ENCODE measurements around the gene MVB12B. TPM values are rescaled to one million over a fixed set of nuclear protein-coding genes. Genes with fewer than 3 reads are reported as not detected.

MVB12B gene
- total RNA-seq, 1 experiment from 2014 or later = 6.2 TPM

GRCh38 chr9:126401581-126401980 lies 75.0 kb downstream of the MVB12B start:
- DNase-seq (ENCODE audit: low read depth) = no peak

GRCh38 chr9:126403397-126403796 lies 76.8 kb downstream of the MVB12B start:
- no peak for DNase-seq (ENCODE audit: low read depth)

- DNase-seq (ENCODE audit: low read depth) = no peak
Measured at GRCh38 chr9:126404459-126404858, 77.8 kb downstream of the MVB12B start.

GRCh38 chr9:126406075-126406667 lies 79.5 kb downstream of the MVB12B start:
- DNase-seq (ENCODE audit: low read depth) = no peak

GRCh38 chr9:126407114-126407870 lies 80.7 kb downstream of the MVB12B start:
- DNase-seq (ENCODE audit: low read depth) = no peak

GRCh38 chr9:126408004-126408403 lies 81.4 kb downstream of the MVB12B start:
- no peak for DNase-seq (ENCODE audit: low read depth)

- no peak for DNase-seq (ENCODE audit: low read depth)
Measured at GRCh38 chr9:126410229-126410628, 83.6 kb downstream of the MVB12B start.

- no peak for DNase-seq (ENCODE audit: low read depth)
Measured at GRCh38 chr9:126411225-126411947, 84.8 kb downstream of the MVB12B start.

- DNase-seq (ENCODE audit: low read depth) = no peak
Measured at GRCh38 chr9:126411948-126412284, 85.3 kb downstream of the MVB12B start.

GRCh38 chr9:126412905-126413304 lies 86.3 kb downstream of the MVB12B start:
- no peak for DNase-seq (ENCODE audit: low read depth)

GRCh38 chr9:126413391-126414068 lies 86.9 kb downstream of the MVB12B start:
- no peak for DNase-seq (ENCODE audit: low read depth)

GRCh38 chr9:126415741-126416370 lies 89.2 kb downstream of the MVB12B start:
- DNase-seq (ENCODE audit: low read depth) = no peak

GRCh38 chr9:126417043-126417442 lies 90.4 kb downstream of the MVB12B start:
- DNase-seq (ENCODE audit: low read depth) = no peak

GRCh38 chr9:126417684-126418083 lies 91.1 kb downstream of the MVB12B start:
- no peak for DNase-seq (ENCODE audit: low read depth)

GRCh38 chr9:126418608-126419007 lies 92.0 kb downstream of the MVB12B start:
- DNase-seq (ENCODE audit: low read depth) = no peak

GRCh38 chr9:126419475-126419874 lies 92.8 kb downstream of the MVB12B start:
- DNase-seq (ENCODE audit: low read depth) = no peak

GRCh38 chr9:126420135-126420534 lies 93.5 kb downstream of the MVB12B start:
- no peak for DNase-seq (ENCODE audit: low read depth)

GRCh38 chr9:126420643-126421564 lies 94.3 kb downstream of the MVB12B start:
- DNase-seq (ENCODE audit: low read depth) = peak; percentile 73

- DNase-seq (ENCODE audit: low read depth) = no peak
Measured at GRCh38 chr9:126421567-126422428, 95.2 kb downstream of the MVB12B start.
